HepG2 (cell line): ENCODE results near the gene SEC24B. TPM values are rescaled to one million over a fixed set of nuclear protein-coding genes. Genes with fewer than 3 reads are reported as not detected.

Experiments used
- CTCF ChIP-seq: sonication (generic); formaldehyde crosslinking; IDR thresholded peaks from 2 replicates; pipeline ENCODE4 v1.5.0; 2020; ENCODE audit warnings: mild to moderate bottlenecking, missing genetic modification reagents, moderate library complexity
- HMGXB4 ChIP-seq, 2 experiments: sonication (generic) in 1 of 2; formaldehyde crosslinking in 1 of 2; IDR thresholded peaks; 2 replicates each; pipeline versions ENCODE4 v1.4.0 to v1.6.1; 2018 to 2020; ENCODE audit warnings: missing genetic modification reagents in 2 of 2, borderline replicate concordance in 1 of 2, low read depth in 1 of 2, mild to moderate bottlenecking in 1 of 2, missing biosample characterization in 1 of 2
- IKZF5 ChIP-seq: IDR thresholded peaks from 2 replicates; pipeline ENCODE4 v1.6.1; 2018; ENCODE audit warnings: missing genetic modification reagents, mild to moderate bottlenecking, missing compliant biosample characterization
- SIN3A ChIP-seq: IDR thresholded peaks from 2 replicates; pipeline ENCODE4 v1.6.1; 2011; ENCODE audit warnings: low read depth, mild to moderate bottlenecking, control low read depth, low read length, borderline replicate concordance
- TP53 ChIP-seq: sonication (generic); formaldehyde crosslinking; conservative IDR thresholded peaks from 2 replicates; pipeline ENCODE4 v1.4.0; 2020; ENCODE audit warnings: missing genetic modification reagents
- ZFX ChIP-seq: sonication (generic); formaldehyde crosslinking; IDR thresholded peaks from 2 replicates; pipeline ENCODE4 v1.4.0; 2020; ENCODE audit warnings: mild to moderate bottlenecking, low read depth, missing genetic modification reagents, moderate library complexity
- ZNF337 ChIP-seq: sonication (generic); formaldehyde crosslinking; IDR thresholded peaks from 2 replicates; pipeline ENCODE4 v1.5.1; 2020; ENCODE audit warnings: missing genetic modification reagents, low read depth, mild to moderate bottlenecking, borderline replicate concordance
- polyA plus RNA-seq, 8 experiments: library from polyadenylated mRNA; depleted of rRNA in 3 of 8; stranded (reverse) in 7 of 8; unstranded in 1 of 8; fragments of >200 nt; fragmentation: Illumina TruSeq in 4 of 8; extraction: Trizol in 4 of 8; gene quantifications; 2 replicates each; pipeline versions ENCODE4 v1.2.1 to v1.2.3, GENCODE V29; 2011 to 2016; ENCODE audit warnings: low read depth in 4 of 8, missing spikeins in 1 of 8, mixed read lengths in 1 of 8; ENCODE audit not compliant: insufficient read depth in 1 of 8
- total RNA-seq, 5 experiments: library from RNA; depleted of rRNA; stranded (reverse); fragments of >200 nt; fragmentation: Illumina TruSeq; extraction: Trizol; gene quantifications; 2 replicates each; pipeline ENCODE4 v1.2.3, GENCODE V29; 2016; ENCODE audit warnings: low read depth in 1 of 5

Gene SEC24B
- total and polyA plus RNA-seq, 2 of the 13 experiments (the other 11 are each of a cell fraction or from before 2014, with no cell fraction given): 14.6 to 39.0 TPM

GRCh38 chr4:109398928-109399327, 34.7 kb upstream of the SEC24B start (continued):
- TF ChIP-seq CTCF (no peak), ZNF337 (no peak), TP53 (no peak), SIN3A (no peak), HMGXB4 (CRISPR knock-in tag; IDR thresholded peaks at IDR 0.05; ENCODE audit: borderline replicate concordance in 1 of 2, low read depth in 1 of 2) (no peak), IKZF5 (CRISPR knock-in tag) (no peak), ZFX (CRISPR knock-in tag) (no peak)
